HG03354 (cell line): ENCODE measurements around the gene CBFA2T3.

Experiments used
- ATAC-seq: cut with Tn5 transposase; IDR thresholded peaks from one replicate; pipeline ENCODE4 v1.9.1; 2021; ENCODE audit warnings: mild to moderate bottlenecking; ENCODE audit not compliant: unreplicated experiment, poor library complexity, severe bottlenecking

The CBFA2T3 gene

DNA sequence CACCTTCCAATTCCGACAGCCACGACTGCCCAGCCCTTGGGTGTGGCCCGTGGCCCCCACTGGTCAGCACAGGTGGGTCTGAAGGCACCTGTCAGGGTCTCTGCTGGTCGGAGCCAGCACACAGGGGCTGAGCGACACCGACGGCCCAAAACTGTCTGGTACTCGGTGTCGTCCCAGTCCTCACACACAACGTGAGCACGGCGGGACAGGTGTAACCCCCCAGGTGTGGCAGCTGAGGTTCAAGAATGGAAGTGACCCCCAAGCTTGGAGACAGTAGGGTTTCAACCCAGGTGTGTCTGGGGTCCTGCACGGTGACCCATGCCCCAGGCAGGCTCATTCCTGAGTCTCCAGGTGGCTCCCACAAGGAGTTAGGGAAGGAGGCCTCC lies 121.3 kb downstream of the CBFA2T3 start:
- ATAC-seq = no peak

DNA sequence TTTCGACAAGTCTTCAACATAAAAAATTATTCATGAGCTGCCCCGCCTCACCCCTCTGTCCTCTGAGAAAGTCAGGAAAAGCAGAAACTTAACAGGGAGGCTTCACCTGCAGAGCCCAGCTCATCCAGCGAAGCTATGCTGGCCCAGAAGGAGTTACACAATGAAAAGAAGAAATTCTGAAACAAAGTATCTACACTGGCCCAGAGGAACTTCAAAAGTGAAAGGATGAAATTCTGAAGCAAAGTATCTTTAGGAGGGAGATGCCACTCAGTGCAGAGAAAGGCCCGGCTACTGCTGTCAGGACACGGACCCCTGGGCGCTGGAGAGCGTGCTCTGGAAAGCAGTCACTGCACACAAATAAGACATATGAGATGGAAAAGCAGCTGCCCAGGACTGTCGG lies 121.8 kb downstream of the CBFA2T3 start:
- no peak for ATAC-seq

DNA sequence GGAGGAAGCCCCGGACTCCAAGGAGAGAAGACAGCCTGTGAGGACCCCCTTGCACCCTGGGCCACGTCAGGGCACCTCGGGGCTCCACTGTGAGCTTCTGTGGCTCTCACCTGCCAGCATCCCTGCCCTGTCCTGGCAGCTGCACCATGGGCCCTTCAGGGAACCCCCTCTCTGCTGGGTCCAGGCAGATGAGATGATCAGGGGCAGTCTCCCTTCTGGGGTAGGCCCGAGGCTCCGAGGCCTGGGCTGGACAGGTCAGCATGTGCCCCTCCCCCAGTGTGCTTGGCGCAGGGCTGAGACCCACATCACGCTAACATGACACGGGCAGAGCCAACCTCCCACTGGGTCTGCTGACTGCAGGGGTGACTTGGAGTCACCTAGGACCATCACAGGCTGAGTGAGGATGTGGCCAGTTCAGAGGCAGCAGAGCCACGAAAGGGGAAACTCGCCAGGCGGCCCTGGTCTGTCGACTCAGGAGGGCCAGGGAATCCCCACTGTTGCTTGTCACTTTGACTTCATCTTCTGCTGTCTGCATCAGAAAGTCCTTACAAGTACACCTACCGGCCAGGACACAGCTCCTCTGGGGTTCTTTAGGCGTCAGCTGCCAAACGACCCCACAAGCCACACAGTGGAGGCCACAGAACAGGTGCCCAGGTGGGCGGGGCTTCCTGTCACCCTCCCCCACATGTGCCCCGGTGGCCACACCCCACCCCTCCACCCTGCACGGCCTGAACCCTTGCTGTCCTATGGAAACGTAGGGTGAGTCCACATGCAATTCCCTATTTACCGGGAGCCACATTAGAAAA lies 122.5 kb downstream of the CBFA2T3 start:
- ATAC-seq = no peak

DNA sequence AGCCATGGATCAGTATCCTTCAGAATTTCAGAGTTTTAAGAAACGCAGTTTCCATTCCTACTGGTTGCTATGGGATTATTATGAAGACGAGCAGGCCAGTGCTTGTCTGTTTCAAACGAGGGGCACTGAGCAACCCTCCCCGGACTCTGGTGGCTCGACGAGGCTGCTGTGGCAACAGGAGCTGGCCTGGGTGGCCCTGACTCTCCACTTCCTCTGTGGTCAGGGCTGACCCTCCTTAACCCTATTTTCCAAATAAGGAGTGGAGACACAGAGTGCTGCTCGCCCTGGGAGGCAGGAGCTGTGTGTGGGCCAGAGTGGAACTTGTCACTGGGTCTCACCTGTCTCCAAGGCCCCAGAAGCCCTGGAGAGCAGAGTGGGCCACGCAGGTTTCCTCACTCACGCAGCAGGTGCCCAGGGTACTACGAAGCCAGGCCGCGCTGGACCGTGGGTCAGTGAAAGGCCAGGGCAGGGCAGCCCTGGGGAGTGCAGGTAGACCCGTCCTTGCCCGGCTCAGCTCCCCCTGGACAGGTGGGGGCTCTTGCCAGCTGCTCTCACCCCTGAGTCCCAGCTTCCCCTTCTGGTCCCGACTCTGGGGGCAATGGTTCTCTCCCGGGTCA lies 123.6 kb downstream of the CBFA2T3 start:
- no peak for ATAC-seq

DNA sequence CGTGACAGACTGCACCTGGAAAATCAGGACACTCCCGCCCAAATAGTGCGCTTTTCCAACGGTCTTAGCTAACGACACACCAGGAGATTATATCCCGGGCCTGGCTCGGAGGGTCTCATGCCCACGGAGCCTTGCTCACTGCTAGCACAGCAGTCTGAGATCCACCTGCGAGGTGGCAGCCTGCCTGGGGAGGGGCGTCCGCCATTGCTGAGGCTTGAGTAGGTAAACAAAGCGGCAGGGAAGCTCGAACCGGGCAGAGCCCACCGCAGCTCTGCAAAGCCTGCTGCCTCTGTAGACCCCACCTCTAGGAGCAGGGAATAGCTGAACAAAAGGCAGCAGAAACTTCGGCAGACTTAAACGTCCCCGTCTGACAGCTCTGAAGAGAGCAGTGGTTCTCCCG lies 125.4 kb downstream of the CBFA2T3 start:
- ATAC-seq = no peak

DNA sequence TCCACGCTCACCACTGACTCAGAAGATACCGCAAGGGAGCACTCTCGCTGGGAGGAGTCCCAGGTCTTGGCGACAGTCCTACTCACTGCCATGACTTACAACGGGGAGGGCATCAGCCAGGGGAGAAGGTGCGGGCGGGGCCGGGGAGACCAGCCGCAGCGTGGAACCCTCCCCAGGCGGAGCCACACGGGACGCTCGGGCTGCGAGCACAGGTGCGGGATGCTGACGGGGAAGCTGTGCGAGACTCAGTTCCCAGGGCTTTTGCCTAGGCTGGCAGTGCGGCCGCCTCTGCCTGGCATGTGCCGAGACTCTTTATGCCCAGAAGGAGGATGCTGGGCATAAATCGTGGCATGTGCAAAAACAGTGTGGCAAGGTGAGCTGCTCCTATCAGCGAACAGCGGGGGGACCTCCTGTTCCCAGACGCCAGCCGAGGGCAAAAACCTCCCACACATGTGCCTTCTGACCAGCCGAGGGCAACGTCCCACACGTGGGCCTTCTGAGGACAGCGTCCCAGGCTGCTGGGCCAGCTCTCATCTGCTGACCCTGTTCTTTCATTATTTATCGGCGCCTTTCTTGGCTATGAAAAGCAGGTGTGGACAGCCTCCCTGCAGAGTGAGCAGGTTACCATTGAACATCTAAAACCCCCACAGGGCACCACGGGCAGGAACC lies 126.3 kb downstream of the CBFA2T3 start:
- no peak for ATAC-seq

DNA sequence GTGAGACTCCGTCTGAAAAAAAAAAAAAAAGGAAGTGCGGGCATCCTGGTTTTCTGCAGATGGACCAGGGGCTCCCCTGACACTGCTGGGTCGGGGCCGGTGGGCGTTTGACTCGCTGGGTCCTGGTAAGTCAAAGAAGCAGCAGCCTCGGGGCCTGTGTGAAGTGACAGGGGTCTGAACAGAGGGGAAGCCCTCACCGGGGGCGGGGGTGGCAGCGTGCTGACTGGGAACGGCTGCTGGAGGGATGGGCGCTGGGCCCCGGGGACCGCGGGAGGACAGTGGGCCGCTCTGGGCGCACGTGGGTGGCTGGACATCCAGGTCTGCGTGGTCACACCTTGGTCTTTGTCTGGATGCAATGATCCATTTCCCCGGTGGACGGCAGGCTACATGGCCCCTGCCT lies 128.4 kb downstream of the CBFA2T3 start:
- no peak for ATAC-seq

DNA sequence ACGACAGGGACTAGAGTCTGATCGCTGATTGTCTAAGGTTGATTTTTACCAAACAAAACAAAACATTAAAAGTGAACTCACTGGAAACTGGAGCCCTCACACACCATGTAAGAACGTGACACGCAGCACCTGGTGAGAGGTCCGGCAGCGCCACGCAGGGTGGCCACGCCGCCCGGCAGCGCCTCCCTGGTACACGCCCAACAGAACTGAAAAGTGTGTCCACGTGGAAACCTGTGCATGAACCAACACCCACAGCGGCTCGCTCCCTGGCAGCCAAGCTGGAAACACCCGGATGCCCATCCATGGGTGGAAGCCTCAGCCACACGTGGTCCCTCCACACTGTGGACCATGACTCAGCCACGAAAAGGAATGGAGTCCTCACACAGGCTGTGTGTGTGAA lies 129.4 kb downstream of the CBFA2T3 start:
- no peak for ATAC-seq

DNA sequence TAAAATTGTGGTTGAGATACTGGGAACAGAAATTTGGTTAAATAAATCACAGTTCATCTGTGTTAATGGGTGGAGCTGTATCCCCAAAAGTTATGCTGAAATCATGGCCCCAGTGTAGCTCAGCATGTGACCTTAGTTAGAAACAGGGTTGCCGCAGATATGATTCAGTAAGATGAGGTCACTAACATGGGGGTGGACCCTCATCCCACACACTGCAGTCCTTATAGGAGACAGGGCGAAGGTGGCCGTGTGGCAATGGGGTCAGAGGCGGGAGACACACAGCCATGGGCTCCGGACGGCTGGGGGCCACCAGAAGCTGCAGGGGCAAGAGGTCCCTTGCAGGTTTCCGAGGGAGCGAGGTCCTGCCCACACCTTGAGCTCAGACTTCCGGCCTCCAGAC lies 130.9 kb downstream of the CBFA2T3 start:
- no peak for ATAC-seq

DNA sequence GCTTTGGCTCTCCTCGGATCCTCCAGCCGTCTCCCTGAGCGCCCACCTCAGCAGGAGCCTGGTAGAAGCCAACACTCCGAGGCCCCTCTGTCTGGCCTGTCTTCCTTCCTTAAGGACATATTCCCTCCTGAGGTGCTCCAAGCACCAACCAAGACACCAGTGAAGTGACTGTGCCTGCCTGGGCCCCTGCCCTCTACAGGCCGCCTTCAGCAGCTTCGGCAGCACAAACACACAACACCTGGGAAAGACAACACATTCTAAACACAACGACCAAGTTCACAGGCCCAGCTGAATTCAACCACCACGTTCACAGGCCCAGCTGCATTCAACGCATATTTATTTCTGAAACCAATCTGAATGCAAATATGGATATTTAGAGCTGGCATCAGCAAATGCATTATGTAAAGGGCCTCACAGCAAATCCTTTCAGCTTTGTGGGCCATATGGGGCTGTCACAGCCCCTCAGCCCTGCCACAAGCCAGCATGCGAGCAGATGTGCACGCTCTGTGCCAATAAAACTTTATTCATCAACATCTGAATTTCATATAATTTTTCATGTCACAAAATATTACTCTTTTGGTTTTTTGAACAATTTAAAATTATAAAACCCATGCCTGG lies 132.5 kb downstream of the CBFA2T3 start:
- ATAC-seq = no peak

DNA sequence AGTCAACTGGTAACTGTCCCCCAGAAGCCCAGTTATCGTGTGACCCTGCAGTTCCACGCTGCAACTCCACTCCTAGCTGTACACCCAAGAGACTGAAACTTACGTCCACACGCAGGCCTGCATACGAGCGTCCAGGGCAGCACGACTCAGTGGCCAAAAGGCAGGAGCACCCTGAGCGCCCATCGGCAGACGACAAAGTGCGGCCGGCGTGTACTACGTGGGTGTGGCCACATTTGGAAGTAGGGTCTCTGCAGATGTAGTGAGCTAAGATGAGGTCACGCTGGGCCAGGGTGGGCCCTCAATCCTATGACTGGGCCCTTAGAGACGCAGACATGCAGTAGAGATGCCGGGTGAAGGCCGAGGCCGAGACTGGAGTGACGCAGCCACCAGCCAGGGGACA lies 133.8 kb downstream of the CBFA2T3 start:
- no peak for ATAC-seq

DNA sequence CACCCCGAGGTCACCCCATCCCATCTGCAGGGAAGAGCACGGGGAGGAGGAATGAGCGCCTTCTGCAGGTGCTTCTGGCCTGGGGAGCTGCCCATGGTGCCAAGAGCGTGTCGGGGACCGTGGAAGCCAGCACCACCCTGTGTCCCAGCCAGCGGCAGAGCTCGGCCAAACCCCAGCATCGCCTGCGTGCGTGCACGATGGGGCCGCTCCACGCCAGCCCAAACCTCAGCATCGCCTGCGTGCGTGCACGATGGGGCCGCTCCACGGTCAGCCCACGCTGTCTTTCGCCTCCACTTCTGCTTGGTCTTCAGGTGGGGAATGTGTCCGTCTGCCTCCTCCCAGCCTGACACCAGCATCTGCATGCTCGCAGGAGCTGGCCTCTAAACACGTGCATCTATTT lies 134.2 kb downstream of the CBFA2T3 start:
- ATAC-seq = no peak

DNA sequence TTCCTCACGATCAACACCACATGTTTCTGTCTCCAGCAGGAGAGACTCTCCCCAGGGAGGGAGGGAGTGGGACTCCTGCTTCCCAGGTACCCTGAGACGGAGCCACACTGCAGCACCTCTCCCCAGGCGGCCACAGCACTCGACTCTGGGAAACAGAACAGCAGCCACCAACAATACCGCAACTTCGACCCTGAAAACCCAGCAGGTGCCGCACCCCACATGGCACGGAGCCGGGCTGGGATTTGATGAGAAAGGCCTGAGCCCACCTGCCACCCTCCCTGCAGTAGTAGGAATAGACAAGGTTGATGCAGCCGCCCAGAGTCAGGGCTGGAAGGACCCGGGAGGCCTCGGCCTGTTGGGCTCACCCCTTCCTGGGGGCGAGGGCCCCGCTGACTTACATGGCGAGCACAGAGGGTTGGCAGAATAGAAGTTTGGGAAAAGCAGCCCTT lies 134.7 kb downstream of the CBFA2T3 start:
- no peak for ATAC-seq

DNA sequence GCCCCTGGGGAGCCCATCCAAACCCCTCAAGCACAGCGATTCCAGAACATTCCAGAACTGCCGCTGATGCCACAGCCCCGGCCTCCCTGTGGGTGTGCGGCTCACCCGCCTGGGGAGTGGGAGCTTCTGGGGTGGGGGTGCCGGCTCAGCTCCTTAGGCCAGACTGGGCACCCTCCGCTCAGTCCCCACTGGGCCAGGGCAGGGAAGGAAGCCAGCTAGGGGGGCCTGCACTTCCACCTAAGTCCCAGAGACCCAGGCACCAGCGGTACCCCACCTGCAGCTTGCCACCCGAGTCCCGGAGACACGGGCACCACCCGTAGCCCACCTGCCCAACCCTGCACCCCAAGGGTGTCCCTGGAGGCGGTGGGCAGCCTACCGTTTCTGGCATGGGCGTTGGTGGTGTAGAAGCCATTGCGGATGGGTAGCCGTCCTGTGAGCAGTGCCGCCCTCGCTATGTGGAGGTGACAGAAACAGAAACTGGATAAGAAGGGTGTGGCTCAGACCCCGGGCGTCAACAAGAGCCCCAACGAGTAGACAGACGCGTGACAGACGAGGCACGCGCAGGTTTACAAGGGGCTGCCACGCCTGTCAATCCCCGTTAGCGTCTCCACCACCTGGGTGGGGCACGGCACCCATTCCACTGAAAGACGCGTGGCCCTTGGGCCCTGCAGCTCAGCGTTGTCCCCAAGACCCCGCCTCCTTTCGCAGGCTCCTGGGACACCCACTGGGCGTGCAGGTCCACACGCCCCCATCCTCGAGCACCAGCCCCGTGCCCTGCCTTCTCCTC lies 135.3 kb downstream of the CBFA2T3 start:
- no peak for ATAC-seq

DNA sequence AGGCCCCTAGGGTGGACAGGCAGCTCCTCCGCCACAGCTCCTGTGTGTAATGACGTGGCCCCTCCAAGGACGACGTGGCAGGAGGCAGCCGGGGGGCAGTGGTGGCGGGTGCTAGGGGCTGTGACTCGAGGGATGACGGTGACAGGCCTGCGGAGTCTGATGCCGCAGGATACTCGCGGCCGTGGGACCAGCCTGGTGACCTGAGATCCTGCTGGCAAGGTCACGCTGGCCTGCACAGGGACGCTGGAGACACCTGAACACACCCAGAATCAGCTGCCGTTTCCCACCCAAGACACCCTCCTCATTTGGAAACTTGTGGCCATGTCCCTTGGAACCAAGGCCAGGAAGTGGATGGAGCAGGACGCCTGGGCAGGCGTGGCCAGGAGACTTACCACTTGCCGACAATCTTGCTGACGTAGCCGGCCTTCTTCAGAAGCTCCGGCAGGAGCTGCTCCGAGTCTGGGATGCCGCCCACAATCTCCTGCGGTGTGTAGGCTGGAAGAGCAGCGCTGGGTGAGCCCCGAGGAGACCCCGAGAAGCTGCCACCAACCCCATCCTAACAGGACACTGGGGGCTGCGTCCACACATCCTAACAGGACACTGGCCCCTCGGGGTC lies 136.3 kb downstream of the CBFA2T3 start:
- ATAC-seq = no peak

DNA sequence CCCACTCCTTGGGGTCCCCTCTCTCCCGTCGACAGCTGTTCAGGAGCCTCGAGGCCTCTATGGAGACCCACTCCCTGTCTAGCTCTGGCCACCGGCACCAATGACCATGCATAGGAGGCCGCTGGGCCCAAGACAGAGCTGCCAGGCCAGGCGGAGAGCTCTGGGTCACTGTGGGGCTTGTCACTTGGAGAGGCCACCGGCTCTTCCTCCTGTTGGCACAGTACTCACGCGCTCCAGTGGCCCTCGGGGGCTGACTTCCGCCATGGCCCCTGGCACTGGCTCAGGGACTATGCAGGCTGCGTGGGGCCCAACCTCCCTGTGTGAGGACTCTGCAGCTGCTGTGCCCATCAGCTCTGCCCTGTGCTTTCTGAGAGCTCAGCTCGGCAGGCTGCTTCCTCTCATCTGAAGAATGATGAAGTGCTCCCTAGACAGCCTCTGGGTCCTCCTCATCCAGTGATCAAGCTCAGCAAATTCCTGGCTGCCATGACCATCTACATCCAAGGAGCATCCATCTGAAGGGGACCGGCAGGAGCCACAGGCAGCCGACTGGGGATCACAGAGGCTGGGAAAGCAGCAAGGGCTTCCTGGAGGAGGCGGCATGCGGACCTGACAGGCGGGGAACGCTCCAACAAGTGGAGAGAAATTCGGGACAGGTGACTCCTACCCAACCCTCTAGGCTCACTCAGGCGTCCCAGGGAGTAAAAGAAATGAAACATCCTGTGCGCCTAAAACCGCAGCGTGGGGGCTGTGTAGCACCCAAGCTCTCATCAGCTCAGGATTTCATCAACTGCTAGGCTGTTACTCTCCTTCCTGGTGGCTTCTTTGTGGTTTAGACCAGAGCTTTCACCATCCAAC lies 137.0 kb downstream of the CBFA2T3 start:
- ATAC-seq = no peak

DNA sequence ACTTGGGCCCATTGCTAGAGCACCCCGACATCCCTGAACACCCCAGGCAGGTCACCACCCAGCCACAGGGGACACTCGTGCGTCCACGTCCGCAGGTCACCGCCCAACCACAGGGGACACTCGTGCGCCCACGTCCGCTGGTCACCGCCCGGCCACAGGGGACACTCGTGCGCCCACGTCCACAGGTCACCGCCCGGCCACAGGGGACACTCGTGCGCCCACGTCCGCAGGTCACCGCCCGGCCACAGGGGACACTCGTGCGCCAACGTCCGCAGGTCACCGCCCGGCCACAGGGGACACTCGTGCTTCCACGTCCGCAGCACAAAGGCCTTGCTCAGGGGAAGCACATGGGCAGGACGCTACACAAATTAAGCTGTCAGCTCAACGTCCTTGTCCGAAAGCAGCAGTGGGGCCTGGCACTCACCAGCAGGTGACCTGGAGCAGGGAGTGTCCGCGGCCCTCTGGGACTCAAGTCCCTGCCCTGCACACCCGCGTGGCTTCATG lies 137.9 kb downstream of the CBFA2T3 start:
- ATAC-seq = no peak

DNA sequence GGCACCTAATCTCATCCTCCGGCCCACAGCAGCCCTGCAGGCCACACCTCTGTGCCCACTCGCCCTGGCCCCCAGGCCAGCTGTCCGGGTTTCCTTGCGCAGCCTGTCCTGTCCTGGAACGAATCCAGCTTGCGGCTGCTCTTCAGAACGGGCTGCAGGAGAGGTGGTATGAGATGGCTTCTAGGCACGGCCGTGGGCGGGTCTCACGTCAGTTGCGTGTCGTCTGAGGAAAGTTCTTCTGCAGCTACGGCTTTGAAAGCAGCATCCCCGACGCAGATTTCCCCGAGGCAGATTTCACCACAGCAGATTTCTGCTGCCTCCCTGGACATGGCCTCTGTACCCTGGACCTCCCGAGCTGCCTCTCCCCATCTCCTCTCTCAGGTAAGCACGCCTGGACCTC lies 138.4 kb downstream of the CBFA2T3 start:
- no peak for ATAC-seq
